Erythroblast (primary cell): ENCODE measurements around the gene NDUFS6.

Experiments
- GATA1 ChIP-seq: IDR thresholded peaks from 2 replicates; pipeline ENCODE4 v1.6.1; 2011; ENCODE audit warnings: low read depth, mild to moderate bottlenecking, control low read depth, low read length, moderate library complexity
- POLR2A ChIP-seq: IDR thresholded peaks from 2 replicates; pipeline ENCODE4 v1.6.1; 2011; ENCODE audit warnings: mild to moderate bottlenecking, low read length

DNA sequence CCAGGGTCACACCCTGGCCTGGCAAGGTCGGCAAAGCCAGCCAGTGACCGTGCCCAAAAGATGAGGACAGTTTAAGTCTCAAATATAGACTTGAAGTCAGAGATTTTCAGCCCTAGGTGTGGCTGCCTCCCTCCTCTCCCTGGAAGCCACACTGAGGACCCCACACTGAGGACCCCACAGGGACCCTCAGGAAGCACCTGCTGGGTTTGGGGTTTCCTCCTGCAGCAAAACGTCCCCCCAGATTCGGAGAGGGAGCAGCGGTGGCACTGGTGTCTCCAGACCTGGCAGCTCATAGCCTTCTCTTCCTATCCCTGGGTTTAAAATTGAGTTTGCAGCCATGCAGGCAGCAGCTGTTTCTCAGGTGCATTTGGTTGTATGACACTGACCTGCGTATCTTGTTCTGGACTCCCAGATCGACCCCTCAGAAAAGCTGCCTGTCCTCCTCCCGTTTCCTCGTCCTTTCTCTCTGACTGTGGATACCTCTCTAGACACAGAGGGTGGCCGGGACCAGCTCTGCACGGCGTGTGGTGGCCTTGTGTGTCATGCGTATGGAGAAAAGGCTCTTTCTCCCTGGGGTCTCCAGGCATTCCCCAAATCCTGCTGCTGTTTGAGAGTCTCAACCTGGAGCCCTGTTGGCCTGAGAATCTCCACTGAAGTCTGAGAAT is 38.2 kb upstream of the NDUFS6 start:
- TF ChIP-seq POLR2A: no peak
- TF ChIP-seq GATA1: no peak
